Stimulated activated CD8-positive, alpha-beta memory T cell treated with anti-CD3 and anti-CD28 coated beads, Interleukin-12 subunit alpha, Interleukin-12 subunit beta, amount 100 ng/mL, for 24 hours (primary cell): Measurements from ENCODE around the gene INVS.
"Not testable (repeated sequence)": the region's sequence is repeated elsewhere in the genome, so short reads cannot be mapped to it uniquely, and the experiment has no call there.

Source experiments
- DNase-seq: peaks from one replicate; pipeline ENCODE4 v3.0.0-alpha.2; 2020; ENCODE audit errors: extremely low read depth

INVS gene

DNA sequence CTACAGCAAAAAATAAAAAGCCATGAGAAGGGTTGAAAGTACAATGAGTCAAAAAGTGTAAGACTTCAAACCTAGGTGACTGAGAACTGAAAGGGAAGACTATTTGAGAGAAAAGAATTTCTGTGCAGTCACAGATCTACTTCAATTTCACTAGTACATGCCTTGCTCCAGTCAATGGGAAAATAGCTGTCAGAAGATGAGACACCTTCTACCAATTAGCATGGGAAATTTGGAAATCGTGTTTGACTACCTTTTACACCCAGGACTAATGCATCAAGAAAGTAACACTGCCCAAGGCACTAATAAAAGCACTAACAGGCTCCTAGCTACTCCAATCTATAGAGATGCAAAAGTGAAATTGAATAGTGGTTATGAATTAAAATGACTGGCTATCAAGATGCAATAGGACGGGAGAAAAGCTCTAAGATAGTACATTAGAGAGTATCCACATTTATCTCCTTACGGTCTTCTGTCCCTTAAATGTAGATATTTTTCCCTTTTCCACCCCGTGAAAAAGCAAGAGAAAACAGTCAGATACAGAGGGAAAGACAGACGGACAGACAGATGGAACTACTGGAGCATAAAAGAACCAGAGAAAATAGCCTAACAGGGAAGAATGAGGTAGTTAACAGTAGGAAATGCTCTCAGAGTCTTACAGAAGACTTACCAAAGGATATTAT, 15.5 kb upstream of the INVS start:
- DNase-seq: no peak

DNA sequence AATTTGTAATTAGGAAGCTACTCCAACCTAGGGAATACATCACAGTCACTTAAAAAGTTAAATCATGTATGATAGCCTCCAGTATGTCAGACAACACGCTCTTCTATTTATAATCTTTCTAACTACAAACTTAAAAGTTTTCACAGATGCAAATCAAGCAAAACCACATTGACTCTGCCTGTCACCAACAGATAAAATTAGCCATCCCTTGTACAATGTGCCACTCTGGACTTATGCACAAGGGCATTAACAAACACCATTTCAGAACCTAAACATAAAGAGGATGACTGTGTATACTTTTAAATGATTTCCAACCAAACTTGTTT, 15.0 kb upstream of the INVS start:
- DNase-seq: no peak

DNA sequence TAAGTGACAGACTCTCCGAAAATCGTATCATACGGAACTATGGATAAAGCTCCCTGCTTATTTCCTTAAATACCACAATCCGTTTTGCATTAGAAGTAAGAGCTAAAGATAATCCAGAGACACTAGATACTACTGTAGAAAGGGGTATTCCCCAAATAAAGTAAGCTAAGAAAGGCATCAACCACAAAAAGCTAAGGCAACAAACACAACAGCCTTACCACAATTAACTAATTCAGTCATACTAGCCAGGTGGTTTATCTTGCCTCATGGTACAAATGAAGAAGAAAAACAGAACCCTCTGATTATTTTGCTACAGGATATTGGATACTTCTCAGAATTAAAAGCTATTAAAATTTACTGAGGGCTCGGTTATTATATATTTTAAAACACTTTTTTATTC, 14.3 kb upstream of the INVS start:
- no peak for DNase-seq

DNA sequence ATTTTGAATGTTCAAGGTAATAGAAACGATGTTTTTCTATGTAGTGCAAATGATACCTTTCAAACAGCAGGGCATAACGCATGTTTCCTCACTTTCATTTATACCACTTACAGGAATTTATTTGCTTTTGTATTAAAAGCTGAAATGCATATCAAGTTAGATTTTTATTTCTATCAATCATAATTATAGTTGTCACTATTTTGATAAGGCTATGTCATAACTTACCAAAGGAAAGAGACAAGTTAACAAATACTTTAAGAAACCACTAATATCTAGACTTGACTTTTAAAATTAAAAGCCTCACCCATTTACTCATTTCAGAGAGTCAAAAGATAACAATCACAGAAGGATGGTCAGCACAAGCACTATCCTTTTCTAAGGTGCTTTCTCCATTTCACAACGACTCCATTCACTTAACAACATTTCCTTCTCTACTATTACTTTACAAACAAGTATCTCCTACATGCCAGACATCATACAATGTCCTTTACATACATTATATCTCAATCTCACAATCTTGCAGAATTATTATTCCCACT, 12.9 kb upstream of the INVS start:
- DNase-seq: no peak

DNA sequence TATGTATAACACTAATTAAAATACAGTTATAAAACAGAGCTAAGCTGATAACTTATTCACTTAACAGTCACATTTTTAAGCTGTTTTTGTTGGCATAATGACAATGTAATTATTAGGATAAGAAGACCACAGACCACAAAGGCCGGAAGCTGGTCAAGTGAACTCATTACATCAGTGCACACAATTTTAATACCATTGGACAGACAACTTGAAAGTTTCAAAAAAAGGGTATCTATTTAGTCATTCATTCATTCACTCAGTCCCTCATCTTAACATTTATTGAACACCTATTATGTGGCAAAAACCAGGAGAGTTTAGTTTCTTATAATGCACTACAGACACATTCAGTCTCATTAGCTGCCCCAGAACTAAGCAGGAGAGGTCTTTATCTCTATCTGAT, 11.8 kb upstream of the INVS start:
- no peak for DNase-seq

DNA sequence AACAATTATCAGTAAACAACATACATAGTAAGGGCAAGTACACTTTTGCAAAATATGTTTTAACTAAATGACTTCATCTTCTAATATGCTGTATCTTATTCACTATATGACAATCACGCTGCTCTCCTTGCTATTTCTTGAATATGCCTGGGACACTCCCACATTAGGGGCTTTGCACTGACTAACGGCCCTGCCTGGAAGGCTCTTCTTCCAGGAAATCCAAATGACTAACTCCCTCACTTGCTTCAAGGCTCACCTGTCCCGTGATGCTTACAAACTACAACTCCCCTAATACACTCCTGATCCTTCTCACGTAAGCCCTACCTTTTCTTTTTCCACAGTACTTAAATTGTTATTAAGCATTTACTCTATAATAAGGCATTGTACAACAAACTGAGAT, 10.8 kb upstream of the INVS start:
- DNase-seq: no peak

DNA sequence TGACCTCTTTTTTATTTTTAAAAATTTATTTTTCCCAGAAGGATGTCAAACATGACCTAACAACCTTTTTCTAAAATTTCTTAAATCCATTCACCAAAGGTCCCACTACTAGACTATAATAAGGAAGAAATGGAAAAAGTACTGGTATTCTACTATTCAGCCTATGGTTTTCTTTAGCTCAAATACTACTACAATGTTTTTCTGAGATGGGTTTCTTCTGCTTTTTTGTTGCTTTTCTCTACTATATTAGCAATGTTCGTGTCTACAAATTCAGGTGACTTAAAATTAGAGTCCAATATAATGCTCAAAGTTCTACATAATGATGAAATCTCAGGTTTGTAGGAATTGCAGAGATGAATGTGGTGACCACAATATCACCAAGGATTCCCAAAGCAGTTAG, 8.2 kb upstream of the INVS start:
- DNase-seq: no peak

DNA sequence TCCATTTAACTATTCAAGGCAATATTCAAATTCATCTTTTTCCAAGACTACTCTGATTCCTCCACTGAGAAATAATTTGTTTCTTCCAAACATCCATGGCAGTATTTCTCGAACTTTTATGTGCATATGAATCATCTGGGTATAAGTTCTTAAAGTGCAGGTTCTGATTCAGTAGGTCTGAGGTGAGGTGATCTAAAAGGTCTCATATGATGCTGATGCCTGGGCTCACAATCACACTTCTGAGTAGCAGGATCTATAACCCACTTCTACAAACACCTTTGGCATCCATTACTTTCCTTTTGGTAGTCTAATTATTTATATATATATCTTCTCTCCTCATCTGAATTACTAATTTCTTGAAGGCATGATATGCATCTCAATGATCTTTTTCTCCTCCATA, 7.4 kb upstream of the INVS start:
- no peak for DNase-seq

DNA sequence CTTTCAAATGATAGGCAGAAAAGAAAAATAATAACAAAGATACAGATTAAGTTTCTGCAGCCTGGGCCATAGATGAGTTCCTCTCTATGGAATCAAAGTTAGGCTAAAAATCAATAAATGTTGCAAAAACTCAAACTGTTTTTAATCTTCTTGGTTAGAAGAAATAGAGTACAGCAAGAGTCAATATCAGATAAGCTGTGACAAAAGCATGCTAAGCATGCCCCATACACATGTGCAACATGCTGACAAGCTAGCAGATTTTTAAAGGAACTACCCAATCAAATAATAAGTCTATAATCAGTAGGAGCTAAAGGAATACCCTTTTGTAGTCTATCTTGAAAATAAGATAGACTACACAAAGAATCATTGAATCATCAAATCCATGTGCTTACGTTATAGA, 7.0 kb upstream of the INVS start:
- DNase-seq: no peak

DNA sequence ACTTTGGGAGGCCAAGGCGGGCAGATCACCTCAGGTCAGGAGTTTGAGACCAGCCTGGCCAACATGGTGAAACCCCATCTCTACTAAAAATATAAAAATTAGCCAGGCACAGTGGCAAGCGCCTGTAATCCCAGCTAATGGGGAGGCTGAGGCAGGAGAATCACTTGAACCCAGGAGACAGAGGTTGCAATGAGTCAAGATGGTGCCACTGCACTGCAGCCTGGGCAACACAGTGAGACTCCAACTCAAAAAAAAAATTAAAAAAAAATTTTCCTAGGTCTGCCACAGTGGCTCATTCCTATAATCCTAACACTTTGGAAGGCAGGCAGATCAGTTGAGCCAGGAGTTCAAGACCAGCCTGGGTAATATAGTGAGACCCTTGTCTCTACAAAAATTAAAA, 4.6 kb upstream of the INVS start:
- DNase-seq: not testable (repeated sequence)

DNA sequence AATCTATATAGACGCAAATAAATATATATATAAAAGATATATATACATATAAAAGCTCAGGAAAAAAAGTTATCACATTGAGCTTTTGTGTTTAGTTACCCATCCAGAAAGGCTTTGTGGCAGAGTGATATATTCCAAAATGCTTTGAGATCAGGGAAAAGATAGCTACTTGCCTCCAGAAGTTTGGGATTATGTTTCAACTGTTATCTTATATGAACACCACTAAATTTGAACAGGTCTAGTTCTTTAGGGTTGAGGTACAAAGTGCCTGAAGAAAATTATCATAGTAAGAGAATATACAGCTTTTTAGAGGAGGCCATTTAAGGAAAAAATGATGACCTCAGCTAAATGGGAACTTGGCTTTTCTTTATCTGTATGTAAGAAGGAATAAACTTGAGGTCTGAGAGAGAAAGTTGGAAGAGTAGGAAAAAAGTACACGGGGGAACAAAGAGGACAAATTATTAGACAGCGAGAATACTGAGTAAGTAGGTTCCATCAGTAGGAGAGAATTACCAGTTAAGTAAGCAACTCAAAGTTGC, 2.6 kb upstream of the INVS start:
- no peak for DNase-seq

DNA sequence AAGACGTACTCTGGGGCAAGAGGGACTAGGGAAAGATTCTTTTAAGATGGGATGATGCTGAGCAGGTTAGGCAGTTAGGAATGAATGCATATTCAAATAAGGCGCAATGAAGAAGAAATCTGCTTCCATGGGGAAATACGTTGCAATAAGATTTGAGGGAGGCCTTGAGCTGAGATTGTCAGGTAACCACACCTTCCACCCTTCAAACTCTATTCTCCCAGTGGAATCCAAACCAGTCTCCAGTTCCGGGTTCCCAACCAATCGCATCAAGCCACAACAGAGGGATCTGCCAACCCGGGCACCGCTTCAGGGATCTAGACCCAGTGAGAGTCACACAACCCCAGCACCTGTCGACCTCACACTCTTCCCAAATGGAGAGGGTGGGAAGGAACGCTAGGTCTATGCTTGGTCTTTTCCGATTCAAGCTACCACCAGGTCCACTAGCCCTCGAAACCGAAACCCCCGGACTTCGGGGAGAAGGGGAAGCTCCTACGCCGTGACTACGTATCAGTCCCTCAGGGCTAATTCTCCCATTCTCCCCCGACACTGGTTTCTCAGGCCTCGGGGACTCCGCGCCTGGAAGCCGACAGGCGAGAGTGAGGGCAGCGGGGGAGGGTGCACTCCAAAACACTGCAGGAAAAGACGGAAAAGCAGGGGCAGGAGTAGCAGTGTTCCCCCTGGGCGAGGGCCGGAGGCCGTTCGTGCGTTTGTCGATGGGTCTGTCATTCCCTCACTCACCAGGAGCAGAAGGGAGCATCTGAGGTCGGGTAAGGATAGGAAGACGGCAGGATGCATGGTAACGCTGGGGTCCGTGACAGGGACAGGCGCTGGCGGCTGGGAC, 777 bp upstream of the INVS start:
- DNase-seq: no peak

DNA sequence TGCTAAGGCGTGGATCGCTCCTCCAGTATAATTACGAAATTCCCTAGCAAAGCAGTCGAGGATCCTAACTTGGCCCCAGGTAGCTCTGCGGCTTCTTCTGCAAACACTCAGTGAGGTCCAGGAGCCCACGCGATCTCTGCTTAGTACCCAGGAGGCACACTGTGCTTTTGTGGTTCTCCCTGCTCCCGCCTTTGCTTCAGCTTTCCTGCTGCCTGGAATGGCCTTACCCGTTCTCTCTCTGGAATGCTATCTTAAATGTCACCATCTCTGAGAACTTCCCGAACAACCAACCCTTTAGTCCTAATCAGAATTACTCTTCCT, 639 bp downstream of the INVS start:
- no peak for DNase-seq

DNA sequence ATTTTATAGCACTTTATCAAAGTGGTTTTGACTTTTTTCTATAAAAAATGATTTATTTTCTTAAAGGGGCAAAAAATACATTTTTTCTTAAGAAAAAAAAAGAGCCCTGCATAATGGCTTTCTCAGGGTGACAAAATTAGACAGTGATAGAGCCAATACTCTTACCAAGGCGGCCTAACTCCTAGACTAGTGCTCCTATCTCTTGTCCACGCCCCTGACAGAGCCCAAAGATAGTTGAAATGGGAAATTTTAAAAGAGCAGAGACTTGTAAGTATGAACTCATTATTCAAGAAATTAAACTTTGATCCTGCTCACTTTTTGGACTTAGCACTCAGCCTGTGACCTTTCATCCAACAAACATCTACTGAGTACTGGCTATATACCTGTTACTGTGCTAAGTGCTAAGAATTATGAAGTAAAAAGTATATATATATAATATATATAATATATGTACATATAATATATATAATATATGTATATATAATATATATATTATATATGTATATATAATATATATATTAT, 1.2 kb downstream of the INVS start:
- no peak for DNase-seq

DNA sequence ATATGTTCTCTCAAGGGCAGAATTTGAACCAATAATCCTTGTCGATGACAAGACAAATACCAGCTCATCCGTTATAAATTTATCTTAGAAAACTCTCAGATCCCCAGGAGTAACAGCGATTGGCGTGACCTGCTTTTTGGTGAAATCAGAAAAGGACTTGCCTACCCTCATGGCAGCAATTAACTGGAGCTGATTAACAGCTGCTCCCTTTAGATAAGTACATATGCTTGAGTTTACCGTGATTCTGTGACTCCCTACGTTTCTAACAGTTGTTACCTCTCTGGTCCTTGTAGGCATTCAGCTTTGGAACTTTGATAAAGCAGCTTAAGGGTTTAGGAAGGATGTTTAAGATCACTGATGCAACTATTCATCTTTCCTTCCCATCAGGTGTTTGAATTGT, 2.6 kb downstream of the INVS start:
- no peak for DNase-seq

DNA sequence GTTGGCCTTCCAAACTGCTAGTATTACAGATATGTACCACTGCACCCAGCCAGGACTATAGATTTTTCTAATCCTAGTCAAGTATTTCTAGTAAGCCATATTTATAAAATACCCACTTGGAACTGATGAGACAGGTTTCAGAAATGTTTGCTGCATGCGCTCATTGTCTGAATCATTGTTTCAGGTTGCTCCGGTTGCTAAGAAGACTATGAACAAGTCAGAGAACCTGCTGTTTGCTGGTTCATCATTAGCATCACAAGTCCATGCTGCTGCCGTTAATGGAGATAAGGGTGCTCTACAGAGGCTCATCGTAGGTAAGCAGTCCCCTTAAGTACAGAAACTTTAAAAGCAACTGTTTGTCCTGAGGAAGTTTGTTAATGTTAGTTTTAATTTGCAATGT, 5.3 kb downstream of the INVS start:
- DNase-seq: no peak

DNA sequence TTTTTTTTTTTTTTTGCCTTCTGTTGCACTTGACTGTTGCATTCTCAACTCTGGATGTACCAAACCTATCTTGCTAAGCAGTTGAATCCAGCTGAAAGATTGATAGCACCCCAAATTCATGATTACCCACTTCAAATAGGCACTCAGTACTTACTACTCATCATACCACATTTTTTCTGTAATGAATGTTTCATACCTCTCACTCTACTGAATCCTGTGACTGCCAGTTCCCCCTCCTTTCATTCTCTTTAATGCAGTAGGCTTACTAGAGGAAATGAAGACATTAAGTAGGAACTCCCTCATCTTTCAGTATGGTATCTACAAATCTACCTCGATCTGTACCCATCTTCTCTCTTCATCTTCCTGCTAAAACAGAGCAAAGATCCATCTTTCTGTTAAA, 6.8 kb downstream of the INVS start:
- no peak for DNase-seq

DNA sequence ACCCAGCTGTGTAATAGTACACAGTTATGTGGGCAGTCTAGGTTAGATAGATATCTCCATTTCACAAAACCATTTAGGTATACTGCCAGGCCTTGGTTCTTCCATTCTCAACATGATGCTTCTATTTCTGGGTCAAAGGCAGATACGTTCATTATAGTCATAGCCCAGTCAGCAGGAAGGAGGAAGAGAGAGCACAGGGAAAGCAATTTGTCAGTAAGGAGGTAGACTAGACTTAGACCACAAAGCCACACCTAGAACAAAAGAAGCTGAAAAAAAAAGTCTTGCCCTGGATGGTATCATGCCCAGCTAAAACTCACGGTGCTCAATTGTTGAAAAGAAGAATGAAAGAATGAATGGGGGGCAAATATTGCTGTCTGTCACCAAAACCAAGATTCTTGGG, 7.6 kb downstream of the INVS start:
- no peak for DNase-seq

DNA sequence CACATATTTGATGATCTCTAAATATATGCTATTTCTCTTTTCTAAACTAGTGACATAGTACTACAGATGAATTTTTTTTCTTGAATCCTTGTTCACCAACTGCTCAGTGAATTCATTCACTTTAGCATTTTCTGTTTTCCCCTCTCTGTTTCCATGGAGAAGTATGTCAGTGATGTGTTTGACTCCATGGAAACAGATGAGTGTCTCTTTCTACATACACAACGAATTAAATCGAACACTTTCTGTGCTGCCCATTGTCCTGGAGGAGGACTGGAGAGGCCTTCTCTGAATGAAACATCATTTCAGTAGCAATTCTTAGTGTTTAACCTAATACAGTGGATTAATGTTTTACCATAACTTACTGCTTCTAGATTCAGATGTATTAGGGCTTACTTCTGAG, 9.5 kb downstream of the INVS start:
- DNase-seq: no peak

DNA sequence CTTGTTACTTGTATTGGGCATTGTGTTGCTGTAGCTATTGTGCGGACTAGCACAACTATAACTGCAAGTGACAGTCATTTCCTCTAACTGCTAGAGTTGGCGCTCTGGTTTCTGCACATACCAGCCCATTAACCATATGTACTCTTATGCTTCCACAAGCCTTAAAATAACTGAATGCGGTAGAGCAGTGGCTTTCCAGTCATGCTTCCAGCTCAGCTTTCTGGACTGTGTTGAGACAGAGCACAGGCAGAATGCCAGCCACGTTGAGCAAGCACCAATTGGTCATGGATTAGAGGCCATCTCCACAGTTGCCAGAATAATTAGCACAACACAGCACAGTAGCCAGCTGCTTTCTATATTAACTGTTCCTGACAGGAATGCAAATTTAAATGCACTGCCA, 12.2 kb downstream of the INVS start:
- no peak for DNase-seq

DNA sequence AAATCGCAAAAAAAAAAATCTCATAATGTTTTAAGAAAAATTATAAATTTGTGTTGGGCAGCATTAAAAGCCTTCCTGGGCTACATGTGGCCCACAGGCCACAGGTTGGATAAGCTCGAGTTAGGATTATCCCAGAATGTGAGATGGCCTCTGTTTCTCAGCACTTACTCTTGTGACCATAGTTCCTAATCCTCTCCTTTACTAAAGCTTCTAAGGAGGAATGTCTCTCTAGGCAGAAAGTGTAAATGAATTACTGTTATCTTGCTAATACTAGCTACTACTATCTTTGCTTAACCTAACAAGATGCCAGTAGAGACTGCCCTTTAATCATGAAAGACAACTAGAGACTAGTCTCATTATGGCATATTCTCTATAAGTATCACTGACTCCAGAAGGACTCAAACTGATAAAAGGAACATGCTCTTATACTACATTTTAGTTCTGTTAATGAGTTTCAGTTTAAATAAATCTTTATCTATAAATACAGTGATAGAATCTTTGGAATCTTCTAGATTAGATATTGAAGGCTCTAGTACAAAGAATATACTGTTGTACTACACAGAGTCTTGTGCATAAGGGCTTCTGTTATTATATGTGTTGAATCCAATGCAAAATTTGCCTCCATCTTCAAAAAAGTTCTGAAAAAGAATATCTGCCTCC, 13.8 kb downstream of the INVS start:
- DNase-seq: no peak

DNA sequence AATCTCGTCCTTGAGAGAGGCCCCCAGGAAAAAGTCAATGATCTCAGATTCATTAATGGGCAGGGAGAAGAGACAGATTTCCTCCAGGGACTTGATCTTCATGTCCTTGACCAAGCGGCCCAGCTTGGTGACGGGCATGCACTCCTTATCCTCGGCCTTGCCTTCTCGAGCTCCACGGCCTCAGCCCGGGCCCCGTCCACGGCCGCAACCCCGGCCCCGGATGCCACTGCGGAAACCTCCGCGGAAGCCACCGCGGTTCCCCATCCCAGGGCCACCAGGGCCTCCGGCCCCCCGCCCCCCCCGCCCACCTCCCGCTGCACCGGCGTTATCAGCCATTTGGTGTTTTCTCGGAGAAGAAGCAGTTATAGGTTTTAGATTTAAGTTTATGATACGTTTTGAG, 18.3 kb downstream of the INVS start:
- DNase-seq: no peak

DNA sequence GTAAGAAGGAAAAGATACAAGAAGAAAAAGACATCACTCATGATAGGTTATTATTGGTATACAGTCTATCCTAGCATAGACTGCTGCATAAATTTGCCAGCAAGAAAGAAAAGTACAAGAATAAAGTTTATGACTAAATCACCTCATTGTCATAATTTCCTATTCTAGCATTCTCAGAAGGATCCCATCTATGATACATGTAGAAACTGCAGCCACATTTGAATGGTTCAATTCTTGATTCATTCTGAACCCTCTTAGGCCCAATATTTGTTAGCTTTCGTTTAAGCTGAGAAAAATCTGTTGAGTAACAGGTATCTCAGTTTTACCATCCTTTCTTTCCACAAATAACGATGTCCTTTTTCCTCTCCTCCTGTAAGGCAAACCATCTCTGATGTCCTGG, 21.2 kb downstream of the INVS start:
- no peak for DNase-seq
